GM19468 (cell line): ENCODE measurements around the gene PTPN1.

Experiments used
- ATAC-seq: cut with Tn5 transposase; IDR thresholded peaks from one replicate; pipeline ENCODE4 v1.9.1; 2021; ENCODE audit warnings: mild to moderate bottlenecking, moderate library complexity, moderate number of reproducible peaks; ENCODE audit not compliant: unreplicated experiment; ENCODE audit errors: extremely low read depth

The PTPN1 gene

GRCh38 chr20:50569864-50570836 is 60.0 kb downstream of the PTPN1 start:
- ATAC-seq = peak; percentile 29

- no peak for ATAC-seq
Observed at GRCh38 chr20:50571466-50571865, 61.3 kb downstream of the PTPN1 start.

GRCh38 chr20:50572938-50573777 is 63.0 kb downstream of the PTPN1 start:
- no peak for ATAC-seq

- no peak for ATAC-seq
Observed at GRCh38 chr20:50574108-50574507, 63.9 kb downstream of the PTPN1 start.

GRCh38 chr20:50574586-50574985 is 64.4 kb downstream of the PTPN1 start:
- no peak for ATAC-seq

- ATAC-seq = no peak
Observed at GRCh38 chr20:50575865-50576720, 65.9 kb downstream of the PTPN1 start.

GRCh38 chr20:50577175-50578018 is 67.2 kb downstream of the PTPN1 start:
- ATAC-seq = no peak

- ATAC-seq = no peak
Observed at GRCh38 chr20:50578061-50578777, 68.0 kb downstream of the PTPN1 start.

GRCh38 chr20:50578778-50579165 is 68.6 kb downstream of the PTPN1 start:
- no peak for ATAC-seq

GRCh38 chr20:50579511-50579910 is 69.3 kb downstream of the PTPN1 start:
- ATAC-seq = no peak

- ATAC-seq = no peak
Observed at GRCh38 chr20:50580016-50580747, 70.0 kb downstream of the PTPN1 start.

- no peak for ATAC-seq
Observed at GRCh38 chr20:50580842-50581544, 70.8 kb downstream of the PTPN1 start.

GRCh38 chr20:50582092-50582491 is 71.9 kb downstream of the PTPN1 start:
- no peak for ATAC-seq

GRCh38 chr20:50582591-50583234 is 72.5 kb downstream of the PTPN1 start:
- no peak for ATAC-seq

GRCh38 chr20:50583442-50584150 is 73.4 kb downstream of the PTPN1 start:
- no peak for ATAC-seq

- ATAC-seq = no peak
Observed at GRCh38 chr20:50584687-50585086, 74.5 kb downstream of the PTPN1 start.
